GM19035 (cell line): ENCODE data around the gene PTPRN2.
"Not testable (repeated sequence)": the region's sequence is repeated elsewhere in the genome, so short reads cannot be mapped to it uniquely, and the experiment has no call there.

Experiments
- ATAC-seq: cut with Tn5 transposase; IDR thresholded peaks from one replicate; pipeline ENCODE4 v1.9.1; 2021; ENCODE audit not compliant: unreplicated experiment

PTPRN2 gene

DNA sequence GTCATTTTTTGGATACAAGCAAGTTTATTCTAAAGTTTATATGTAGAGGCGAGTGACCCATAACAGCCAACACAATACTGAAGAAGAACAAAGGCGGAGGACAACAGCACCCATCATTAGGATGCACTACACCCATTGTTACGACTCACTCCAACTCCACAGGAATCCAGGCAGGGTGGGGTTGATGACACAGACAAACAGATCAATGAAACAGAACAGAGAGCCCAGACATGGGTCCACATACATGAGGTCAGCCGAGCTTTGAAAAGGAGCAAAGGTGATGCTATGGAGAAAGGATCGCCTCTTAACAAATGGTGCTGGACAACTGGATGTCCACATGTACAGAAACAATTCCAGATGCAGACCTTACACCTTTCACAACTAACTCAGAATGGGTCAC, 426.4 kb downstream of the PTPRN2 start:
- ATAC-seq: no peak

DNA sequence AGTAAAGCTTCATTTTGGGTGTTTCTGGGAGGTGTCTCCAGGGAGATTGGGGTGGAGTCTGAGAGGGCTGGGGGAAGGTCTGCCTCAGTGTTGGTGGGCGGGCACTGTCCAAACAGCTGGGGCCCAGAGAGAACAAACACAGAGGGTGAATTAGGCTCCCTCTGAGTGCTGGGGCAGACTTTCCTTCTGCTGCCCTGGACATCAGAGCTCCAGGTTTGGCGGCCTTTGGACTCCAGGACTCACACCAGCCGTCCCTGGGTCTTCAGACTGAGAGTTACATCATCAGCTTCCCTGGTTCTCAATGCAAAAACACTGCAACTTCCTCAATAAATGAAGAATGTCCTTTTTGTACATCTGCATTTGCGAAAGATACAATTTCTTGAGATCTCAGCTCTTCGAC, 427.4 kb downstream of the PTPRN2 start:
- no peak for ATAC-seq

GRCh38 chr7:158157460-158157859, 430.2 kb downstream of the PTPRN2 start:
- no peak for ATAC-seq

- not testable (repeated sequence) for ATAC-seq
Observed at GRCh38 chr7:158151273-158151672, 436.4 kb downstream of the PTPRN2 start.

DNA sequence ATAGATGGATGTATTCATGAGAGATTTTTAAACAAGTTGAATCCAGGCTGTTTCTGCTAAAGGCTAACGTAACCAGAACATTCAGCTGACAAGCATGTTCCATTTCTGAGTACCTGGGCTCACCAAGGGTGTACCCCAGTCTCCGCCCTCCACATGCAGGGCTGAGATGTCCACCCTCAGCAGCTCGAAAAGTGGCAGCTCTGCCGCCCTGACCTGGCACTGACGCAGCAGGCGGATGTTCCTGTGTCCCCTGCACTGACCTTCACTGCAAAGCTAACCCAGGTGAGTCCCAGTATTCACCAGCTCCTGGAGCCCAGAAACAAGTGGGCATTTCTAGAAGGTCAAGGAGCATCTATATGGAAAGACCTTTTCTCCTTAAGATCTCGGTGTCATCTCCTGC, 437.4 kb downstream of the PTPRN2 start:
- no peak for ATAC-seq

DNA sequence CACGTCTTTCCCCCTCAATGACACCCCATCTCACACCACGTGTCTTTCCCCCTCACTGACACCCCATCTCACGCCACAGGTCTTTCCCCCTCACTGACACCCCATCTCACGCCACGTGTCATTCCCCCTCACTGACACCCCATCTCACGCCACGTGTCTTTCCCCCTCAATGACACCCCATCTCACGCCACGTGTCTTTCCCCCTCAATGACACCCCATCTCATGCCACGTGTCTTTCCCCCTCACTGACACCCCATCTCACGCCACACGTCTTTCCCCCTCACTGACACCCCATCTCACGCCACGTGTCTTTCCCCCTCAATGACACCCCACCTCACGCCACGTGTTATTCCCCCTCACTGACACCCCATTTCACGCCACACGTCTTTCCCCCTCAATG, 440.2 kb downstream of the PTPRN2 start:
- not testable (repeated sequence) for ATAC-seq

- no peak for ATAC-seq
Observed at GRCh38 chr7:158145370-158145769, 442.3 kb downstream of the PTPRN2 start.

- no peak for ATAC-seq
Observed at GRCh38 chr7:158143196-158144120, 444.2 kb downstream of the PTPRN2 start.

GRCh38 chr7:158142657-158143056, 445.0 kb downstream of the PTPRN2 start:
- no peak for ATAC-seq

DNA sequence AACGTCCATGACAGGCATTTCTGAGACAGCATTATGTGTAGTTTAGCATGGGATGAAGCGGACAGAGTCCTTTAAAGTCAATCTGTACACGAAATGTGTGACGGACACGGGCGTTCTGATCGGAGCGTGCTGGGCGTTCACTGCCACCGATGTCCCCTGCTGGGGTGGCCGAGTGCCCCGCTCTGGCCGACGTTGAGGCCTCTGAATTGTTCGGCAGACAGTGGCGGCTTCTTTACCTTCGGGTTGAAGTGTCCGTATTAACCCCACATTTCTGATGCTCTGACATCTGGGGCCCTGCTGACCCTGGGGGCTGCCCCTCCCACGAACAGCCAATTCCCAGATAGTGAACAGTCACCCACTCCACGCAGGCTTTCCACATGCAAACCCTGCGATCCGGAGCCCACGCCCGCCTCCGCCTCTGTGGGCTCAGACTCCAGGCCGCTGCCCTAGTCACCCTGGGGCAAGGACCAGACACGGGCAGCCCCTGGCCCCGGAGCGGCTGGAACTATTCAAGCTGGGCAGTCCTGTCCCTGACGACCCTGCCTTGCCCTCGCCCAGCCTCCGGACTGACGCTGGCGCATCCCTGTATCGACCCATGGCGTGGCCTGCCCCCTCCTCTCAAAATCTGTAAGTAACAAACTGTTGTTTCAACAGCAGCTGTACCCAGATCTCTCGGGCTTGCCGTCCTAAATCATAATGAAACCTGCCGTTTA, 445.7 kb downstream of the PTPRN2 start:
- no peak for ATAC-seq

- no peak for ATAC-seq
Observed at GRCh38 chr7:158141221-158141582, 446.4 kb downstream of the PTPRN2 start.

- ATAC-seq: no peak
Observed at GRCh38 chr7:158140538-158141220, 446.9 kb downstream of the PTPRN2 start.

- no peak for ATAC-seq
Observed at GRCh38 chr7:158139499-158139898, 448.1 kb downstream of the PTPRN2 start.

- ATAC-seq: no peak
Observed at GRCh38 chr7:158138329-158138597, 449.4 kb downstream of the PTPRN2 start.

- no peak for ATAC-seq
Observed at GRCh38 chr7:158137516-158138328, 449.9 kb downstream of the PTPRN2 start.

- no peak for ATAC-seq
Observed at GRCh38 chr7:158135931-158136330, 451.7 kb downstream of the PTPRN2 start.

DNA sequence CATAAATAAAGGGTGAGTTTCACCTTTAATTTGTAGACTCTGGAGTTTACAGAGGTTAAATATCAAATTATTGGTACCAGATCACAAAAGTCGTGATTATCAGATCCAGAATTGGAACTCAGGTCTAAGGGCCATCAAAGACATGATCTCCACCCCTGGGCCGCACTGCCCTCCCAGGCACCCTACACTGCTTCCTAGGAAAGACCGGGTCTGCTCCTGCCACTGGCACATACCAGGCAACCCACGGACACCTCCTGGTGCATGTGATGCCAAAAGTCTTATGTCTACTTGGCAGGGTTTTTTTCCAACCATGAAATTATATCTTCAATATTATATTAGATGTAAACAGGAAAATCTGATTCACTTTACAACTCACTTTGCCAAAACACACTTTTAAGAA, 452.8 kb downstream of the PTPRN2 start:
- no peak for ATAC-seq

- no peak for ATAC-seq
Observed at GRCh38 chr7:158133515-158134271, 453.9 kb downstream of the PTPRN2 start.

- no peak for ATAC-seq
Observed at GRCh38 chr7:158133057-158133456, 454.6 kb downstream of the PTPRN2 start.

GRCh38 chr7:158130023-158130409, 457.6 kb downstream of the PTPRN2 start:
- ATAC-seq: no peak
